NCI-H82 (cell line): ENCODE measurements around the gene SLCO3A1.
A peak's percentile ranks its signal among the peaks of the same experiment; 100 is the strongest.

ENCODE experiments used
- DNase-seq: peaks from one replicate; lab custom pipeline; 2025; lab: John Stamatoyannopoulos, UW

Gene SLCO3A1

GRCh38 chr15:91912336-91912735 lies 58.8 kb downstream of the SLCO3A1 start:
- no peak for DNase-seq

GRCh38 chr15:91913560-91913959 lies 60.1 kb downstream of the SLCO3A1 start:
- DNase-seq: no peak

- DNase-seq: no peak
These were observed 62.1 kb downstream of the SLCO3A1 start for GRCh38 chr15:91915576-91915975.

DNA sequence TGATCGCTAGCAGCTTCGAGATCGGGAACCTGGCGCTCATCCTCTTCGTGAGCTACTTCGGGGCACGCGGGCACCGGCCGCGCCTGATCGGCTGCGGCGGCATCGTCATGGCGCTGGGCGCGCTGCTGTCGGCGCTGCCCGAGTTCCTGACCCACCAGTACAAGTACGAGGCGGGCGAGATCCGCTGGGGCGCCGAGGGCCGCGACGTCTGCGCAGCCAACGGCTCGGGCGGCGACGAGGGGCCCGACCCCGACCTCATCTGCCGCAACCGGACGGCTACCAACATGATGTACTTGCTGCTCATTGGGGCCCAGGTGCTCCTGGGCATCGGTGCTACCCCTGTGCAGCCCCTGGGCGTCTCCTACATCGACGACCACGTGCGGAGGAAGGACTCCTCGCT lies 62.5 kb downstream of the SLCO3A1 start:
- DNase-seq: no peak

DNA sequence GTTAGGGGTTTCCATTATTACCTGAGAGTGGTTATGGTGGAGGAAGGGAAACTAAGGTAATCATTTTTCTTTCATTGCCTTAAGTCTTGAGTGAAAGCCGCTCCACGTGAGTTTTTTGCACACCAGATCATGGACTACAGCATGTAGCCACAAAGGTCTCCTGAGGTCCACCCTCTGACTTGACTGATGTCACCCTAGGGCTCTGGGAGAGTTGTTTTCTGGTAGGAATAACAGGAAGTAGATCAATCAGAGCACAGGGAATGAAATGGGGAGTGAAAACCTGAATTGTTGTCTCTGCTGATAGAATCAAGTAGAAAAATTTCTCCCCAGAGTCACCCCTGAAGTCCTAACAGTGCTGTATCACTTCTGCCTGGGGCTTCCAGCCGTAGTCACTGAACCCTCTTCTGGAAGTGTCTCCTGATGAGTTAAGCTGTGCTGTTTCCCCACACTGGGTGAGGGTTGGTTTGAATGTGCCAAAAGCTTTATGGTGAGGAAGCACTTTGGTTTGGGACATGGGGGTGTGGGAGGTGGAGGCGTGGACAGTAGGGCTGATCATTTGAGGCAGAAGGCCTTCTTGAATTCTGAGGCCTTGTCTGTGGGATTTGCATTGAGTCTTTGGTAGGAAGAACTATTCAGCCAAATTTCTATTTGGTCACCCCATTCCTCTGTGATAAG lies 64.3 kb downstream of the SLCO3A1 start:
- no peak for DNase-seq

DNA sequence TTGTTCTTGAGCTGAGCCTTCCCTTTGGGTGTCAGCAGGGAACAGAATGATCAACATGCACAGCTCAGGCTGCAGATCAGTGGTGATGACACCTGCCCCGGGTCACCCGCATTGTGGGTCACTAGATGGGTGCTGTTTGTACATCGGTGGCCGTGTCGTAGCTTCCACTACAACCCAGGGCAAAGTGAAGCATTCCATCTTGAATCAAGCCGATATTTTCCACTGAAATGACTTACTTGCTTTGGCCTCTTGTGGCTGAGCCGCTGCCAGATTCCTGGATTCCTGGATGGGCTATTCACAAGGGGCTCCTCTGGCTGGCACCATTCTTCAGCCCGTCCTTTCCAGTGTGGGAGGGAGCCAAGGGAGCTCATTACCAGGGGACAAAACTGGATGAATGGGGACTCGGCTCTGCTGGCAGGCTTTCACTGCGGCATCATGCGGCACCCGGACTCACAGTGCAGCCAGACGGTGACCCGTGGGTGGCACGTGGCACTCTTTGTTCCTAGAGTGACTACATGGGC lies 65.6 kb downstream of the SLCO3A1 start:
- no peak for DNase-seq

DNA sequence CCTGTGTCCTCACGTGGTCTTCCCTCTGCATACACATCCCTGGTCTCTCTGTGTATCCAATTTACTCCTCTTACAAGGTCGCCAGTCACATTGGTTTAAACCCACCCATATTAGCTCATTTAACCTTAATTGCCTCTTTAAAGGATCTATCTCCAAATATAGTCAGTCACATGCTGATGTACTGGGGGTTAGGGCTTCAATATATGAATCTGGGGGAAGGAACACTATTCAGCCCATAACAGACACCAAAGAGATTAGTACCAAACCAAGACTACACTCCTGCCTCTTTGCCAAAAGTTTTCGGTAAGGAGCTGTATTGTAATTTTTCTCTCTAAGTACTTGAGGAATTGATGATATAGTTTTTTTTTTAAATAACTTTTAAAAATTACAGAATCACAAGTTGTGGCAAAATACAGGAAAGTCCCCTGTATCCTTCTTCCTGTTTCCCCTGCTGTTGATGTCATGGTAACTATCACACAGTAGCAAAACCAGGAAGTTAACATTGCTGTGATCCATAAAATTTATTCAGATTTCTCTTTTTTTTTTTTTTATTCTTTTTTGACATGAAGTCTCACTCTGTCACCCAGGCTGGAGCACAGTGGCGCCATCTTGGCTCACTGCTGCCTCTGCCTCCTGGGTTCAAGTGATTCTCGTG lies 67.8 kb downstream of the SLCO3A1 start:
- DNase-seq: no peak

DNA sequence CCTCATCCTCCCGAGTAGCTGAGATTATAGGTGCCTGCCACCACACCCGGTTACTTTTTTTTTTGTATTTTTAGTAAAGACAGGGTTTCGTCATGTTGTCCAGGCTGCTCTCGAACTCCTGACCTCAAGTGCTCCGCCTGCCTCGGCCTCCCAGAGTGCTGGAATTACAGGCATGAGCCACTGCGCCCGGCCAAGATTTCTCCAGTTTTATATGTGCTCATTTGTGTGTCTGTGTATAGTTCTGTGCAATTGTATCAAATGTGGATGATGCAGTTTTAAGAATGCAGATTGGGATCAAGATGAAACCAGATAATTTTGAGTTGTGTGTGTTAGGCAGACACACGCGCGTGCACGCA lies 68.3 kb downstream of the SLCO3A1 start:
- no peak for DNase-seq

DNA sequence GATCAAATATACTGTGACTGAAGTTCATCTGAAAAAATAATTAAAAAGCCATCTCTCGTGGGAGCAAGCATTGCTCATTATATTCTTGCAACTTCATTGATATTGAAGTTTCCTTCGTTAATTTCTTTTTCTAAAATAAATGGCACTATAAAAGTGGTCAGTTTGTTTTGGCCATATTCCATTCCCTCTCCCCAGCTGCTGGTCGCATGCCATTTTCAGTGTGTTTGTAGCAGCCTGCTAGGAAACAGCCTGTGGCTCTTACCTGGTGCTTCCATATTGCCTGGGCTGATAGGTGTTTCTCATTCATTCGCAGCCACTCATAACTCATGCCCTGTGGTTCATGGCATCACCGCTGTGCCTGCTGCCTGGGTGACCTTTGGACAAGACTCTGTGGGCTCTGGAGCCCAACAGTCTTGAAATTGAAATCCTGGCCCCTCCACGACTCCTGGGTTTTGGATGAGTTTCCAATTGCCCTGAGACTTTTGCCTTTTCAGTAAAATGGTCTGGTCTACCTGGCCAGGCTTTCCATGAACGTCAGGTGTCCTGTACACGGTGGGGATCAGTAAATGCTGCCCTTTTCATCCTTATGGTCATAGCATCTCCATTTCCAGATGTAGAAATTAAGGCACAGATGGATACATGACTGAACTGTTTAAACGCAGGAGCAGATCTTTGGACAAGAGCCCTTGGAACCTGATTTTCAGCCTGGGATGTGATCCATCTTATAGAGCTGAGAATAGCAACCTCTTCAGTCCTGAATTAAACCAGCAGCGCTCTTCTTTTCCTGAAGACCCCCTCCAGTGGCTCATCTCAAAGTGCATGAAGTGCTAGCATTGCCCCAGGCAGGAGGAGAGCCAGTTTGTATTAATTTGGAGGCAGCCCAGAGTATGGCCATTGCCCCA lies 69.4 kb downstream of the SLCO3A1 start:
- no peak for DNase-seq

DNA sequence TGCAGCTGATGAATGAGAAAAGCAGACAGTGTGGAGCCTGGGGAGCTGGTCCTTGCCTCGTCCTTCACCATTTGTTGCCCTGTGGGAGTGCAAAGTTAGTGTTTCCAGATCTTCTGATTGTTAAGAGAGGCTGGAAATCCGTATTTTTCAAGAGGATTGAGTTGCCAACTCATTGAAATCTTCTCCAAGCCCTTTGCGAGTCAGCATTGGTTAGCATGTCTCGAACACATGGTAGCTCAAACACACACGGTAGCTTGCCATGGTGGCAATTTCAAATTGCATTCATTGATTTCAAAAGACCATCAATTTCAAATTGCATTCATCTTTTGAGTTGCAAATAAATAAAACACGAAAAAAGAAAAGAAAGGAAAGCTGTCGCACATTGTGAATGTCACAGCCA lies 70.7 kb downstream of the SLCO3A1 start:
- DNase-seq: no peak

DNA sequence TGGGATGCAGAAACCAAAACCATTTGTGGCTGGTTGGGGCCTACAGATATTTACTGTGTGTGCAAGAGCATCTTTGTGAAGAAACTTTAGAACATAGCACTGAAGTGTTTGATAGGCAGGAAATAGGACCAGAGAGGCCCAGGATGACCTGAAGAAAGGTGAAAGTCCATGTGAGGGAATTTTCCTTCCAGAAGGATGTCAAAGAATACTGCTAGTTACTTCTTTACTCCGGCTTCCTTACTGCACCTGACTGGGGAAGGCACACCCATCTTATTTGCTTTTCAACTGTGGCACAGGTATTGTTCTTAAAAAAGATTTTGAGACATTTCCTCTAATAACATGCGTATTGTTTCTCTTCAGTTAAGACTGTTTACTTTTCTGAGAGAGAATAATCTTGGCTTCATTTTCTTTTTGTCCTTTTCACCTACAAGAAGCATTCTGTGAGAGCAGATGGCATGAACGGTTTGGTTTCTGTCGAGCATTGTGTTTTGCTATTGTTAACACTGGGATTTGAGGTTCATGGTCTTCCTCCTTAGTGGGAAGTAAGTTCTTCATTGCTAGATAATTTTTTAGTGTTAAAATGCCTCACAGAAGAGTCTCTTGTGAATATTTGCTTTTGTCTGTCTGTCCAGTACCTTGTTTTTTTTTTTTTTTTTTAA lies 71.5 kb downstream of the SLCO3A1 start:
- no peak for DNase-seq

GRCh38 chr15:91925794-91926193 lies 72.3 kb downstream of the SLCO3A1 start:
- DNase-seq: no peak

DNA sequence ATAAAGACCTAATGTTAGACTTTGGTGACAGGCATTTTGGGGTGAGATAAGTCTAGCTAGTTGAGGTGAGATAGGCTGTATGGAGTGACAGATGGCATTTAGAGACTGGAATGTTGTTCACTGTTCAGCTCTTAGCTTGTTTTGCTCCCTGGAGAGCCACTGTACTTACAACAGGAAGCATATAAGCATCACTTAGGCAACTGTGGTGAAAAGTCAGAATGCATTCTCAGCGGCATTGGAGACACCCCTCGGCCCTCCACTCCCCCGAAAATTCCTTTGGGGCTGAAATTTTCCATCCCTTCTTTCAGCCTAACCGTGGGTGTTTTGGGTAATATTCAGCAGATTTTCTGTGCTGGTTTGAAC lies 73.4 kb downstream of the SLCO3A1 start:
- DNase-seq: peak; percentile 7

GRCh38 chr15:91927585-91927984 lies 74.1 kb downstream of the SLCO3A1 start:
- DNase-seq: no peak

- DNase-seq: no peak
These were observed 75.2 kb downstream of the SLCO3A1 start for GRCh38 chr15:91928675-91929074.

DNA sequence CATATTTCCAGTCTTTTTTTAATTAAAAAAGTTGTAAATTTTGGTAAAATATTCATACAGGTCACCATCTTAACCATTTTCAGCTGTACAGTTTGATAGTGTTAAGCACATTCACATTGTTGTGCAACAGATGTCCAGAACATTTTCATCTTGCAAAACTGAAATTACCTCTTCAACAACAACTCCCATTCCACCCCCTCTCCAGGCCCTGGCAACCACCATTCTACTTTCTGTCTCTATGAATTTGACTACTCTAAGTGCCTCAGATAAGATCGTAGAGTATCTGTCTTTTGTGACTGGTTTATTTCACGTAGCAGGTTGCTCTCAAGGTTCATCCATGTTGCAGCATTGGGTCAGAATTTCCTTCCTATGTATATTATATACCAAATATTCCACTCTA lies 76.0 kb downstream of the SLCO3A1 start:
- DNase-seq: no peak

DNA sequence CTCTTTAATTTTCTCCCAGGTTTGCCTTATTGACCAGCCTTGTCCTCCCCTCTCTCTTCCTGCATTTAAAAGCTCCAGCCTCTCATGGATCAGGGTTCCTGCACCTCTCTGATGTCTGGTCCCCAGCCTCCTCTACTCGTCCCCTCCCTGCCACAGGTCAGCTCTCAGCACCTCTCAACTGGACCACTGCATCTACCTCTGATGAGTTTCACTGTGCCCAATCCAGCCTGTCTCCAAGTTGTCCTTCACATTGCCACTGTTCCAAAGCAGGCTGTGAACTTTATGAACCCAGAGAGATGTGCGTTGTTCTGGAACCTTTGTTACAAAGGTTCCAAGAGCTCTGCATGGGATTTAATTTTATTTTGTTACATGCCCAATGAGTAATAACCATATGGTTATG lies 76.6 kb downstream of the SLCO3A1 start:
- DNase-seq: no peak

DNA sequence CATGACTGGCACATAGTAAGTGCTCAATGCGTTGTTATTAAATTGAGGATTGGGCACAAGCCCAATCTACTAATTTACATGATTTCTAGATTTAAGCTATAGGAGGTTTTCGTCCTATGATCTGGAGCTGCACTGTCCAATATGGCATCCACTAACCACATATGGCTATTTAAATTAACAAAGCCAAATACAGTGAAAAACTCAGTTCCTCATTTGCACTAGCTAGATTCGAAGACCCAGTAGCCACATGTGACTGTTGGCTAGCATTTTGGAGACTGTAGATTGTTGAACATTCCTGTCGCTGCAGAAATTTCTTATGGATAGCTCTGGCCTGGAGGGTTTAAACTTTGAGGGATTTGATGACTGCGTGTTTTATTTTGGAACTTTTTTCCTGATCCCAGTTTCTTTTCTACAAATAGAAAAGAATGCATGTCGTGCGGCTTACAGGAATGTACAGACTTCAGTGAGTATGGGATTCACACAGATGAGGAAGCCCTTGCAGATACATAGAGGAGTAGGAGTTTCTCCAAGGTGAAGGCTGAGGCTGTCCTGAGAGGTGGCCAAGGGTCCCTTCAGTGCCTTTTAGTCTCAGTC lies 82.8 kb downstream of the SLCO3A1 start:
- DNase-seq: no peak

DNA sequence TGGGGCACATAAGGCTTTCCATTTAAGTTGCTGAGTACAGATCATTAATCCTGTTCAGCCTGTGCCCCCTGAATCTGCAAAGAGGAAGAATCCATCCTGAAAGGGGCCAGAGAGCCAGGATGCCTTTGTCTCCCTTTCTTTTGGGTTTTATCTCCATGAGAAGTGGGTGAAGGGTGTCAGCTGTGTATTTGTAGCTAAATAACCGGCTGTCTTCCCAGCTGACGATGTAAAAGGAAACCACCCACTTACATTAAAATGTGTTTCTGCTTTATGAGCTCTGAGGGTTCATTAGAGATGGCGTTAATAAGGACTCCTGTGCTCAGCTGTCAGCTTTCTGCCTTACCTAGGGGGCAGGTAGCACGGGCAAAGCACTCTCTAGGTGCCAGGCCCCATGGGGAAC lies 83.4 kb downstream of the SLCO3A1 start:
- DNase-seq: no peak

GRCh38 chr15:91938136-91938535 lies 84.6 kb downstream of the SLCO3A1 start:
- DNase-seq: no peak

DNA sequence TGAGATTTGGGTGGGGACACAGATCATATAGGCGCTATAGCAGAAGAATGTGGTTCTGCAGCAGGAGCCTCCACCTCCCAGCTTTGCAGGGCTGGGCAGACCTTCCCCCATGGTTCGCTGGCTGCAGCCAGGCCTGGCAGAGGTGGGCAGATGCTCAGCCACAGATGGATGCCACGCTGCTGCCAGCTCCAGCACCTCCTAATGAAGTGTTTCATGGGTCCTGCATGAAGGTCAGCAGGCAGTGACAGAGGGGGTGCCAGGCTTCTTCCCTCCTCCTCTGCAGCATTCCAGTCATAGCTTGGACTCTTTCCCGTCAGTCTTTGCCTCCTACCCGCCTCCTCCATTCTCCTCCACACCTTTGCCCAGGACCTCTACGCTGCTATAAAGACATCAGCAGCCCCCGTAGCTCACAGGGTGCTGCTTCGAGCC lies 85.9 kb downstream of the SLCO3A1 start:
- no peak for DNase-seq
